ENCODE data around the gene TUBAL3.

Gene TUBAL3

GRCh38 chr10:5404208-5405041 lies at the start of gene TUBAL3:
Gene TUBAL3, minus strand, starts transcription at chr10:5404828. Its CDS starts 36 bp downstream, at chr10:5404792.
- no peak for DNase-seq (ENCODE audit: low spot score)

DNA sequence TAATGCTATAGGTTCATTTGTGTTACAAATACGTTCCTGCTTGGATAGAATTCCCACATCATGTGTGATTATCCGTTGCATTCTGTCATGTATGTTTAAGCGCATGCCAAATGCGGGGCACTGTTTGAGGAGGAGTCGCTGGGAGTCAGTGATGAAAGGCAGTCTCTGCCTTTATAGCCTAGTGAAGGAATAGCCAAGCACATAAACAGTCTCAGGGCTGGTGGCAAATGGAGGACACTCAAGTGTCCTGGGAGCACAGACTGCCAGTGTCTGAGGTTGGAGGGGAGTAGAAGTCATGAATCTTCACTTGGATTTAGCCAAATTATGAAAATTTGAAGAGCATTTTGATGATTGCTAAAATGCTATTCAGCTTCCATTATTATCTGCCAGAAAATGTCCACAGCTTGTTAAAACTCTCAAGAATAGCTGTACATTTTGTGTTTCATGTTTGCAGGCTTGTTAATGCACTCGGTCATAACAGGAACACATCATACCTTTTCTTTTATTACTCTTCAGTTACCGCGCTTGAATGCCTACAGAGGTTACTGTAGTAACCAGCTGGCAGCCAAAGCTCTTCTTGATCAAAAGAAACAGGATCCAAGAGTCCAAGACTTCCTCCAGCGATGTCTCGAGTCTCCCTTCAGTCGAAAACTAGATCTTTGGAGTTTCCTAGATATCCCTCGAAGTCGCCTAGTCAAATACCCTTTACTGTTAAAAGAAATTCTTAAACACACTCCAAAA lies 49.3 kb upstream of the TUBAL3 start:
- DNase-seq (ENCODE audit: low spot score), result no peak

GRCh38 chr10:5450605-5451384 lies 46.2 kb upstream of the TUBAL3 start:
- no peak for DNase-seq (ENCODE audit: low spot score)

GRCh38 chr10:5449823-5450222 lies 45.2 kb upstream of the TUBAL3 start:
- DNase-seq (ENCODE audit: low spot score), result no peak

- no peak for DNase-seq (ENCODE audit: low spot score)
These were observed 44.6 kb upstream of the TUBAL3 start for GRCh38 chr10:5449227-5449626.

GRCh38 chr10:5448333-5449001 lies 43.8 kb upstream of the TUBAL3 start:
- no peak for DNase-seq (ENCODE audit: low spot score)

DNA sequence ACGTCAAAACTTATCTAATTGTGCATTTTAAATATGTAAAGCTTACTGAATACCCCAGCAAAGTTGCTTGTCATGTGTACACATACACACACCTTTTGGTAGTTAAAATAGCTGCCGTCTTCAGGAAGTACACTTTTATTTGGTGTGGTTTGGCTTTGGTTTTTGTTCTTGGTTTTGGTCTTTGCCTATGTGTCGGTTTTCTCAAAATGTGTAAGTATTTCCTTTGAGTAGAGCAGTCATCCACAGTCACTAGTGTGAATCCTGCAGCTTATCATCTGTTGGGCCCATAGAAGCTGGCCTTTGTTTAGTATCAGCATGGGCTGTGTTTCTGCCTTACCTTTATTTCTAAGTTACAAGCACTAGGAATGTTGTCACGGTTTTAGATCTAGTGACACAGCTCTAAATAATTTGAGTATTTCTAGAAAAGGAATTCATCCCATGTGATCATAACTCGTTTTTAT lies 43.0 kb upstream of the TUBAL3 start:
- no peak for DNase-seq (ENCODE audit: low spot score)

DNA sequence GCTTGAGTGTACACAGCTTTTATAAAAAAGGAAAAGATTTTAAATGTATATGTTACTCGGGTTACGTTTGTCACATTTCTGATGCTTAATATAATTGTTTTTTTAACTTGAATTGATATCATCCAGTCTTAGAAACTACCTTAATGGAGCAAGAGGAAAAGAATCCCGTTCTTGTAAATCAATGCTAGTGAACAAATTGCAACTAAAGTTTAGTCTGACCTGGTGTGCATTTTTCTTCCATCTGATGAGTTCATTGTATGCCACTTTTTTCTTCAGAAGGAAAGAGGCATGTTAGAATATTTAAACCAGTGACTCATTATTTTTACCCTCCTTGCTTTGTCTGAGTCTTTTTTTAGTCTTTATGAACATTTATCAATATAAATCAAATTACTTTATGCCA lies 42.4 kb upstream of the TUBAL3 start:
- DNase-seq (ENCODE audit: low spot score), result no peak

- DNase-seq (ENCODE audit: low spot score), result peak; percentile 95
These were observed 41.8 kb upstream of the TUBAL3 start for GRCh38 chr10:5446390-5446926.

GRCh38 chr10:5445006-5445405 lies 40.4 kb upstream of the TUBAL3 start:
- DNase-seq (ENCODE audit: low spot score), result no peak

- DNase-seq (ENCODE audit: low spot score), result no peak
These were observed 38.8 kb upstream of the TUBAL3 start for GRCh38 chr10:5443429-5443828.

DNA sequence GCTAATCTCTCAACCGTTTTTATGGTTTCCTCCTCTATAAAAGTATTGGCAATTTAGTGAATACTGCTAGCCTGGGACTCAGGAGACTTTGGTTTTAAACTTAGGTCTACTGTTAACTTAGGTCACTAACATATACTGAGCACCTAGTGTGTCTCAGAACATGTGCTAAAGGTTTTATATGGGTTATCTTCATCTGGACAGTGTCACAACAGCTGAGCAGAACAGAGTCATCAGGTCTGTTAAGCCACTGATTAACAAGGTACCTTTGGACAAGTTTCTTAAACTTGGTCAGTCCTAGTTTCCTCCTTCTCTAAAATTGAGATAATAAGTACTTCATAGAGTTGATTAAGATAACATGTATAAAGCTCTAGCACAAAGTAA lies 38.4 kb upstream of the TUBAL3 start:
- no peak for DNase-seq (ENCODE audit: low spot score)

GRCh38 chr10:5442065-5442989 lies 37.7 kb upstream of the TUBAL3 start:
- DNase-seq (ENCODE audit: low spot score), result no peak

DNA sequence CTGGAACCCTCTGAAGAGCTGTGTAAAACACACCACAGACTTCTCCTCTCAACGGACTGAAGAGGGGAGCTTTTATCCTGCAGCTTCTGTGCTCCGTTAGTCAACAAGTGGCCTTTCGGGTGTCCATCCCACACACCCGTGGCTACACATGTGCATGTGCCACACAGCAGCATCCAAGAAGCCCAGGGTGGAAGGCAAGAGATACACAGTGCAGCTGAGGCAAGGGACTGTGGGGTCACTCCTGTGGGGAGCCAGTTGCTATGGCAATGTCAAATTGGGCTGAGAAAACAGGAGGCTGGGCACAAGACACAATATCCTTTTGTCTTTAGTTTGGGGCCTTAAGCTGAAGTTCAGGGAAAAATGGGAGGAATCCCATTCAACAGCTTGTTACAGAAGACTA lies 36.5 kb upstream of the TUBAL3 start:
- no peak for DNase-seq (ENCODE audit: low spot score)

- DNase-seq (ENCODE audit: low spot score), result no peak
These were observed 35.6 kb upstream of the TUBAL3 start for GRCh38 chr10:5440206-5440605.

DNA sequence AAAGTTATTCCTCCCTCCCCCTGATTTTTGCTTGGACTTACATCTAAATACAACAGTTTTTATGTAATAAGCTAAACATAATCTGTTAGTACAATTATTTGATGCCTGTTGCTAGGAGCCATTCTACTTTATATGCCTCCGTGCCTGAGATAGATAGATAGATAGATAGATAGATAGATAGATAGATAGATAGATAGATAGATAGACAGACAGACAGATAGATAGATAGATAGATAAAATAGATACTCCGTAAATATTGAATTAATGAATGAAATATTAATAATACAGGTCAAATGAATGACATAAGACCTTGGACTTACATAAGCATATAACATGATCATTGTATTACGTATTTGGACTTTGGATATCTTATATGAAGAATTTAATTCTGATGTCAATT lies 30.7 kb upstream of the TUBAL3 start:
- no peak for DNase-seq (ENCODE audit: low spot score)

GRCh38 chr10:5434017-5434753 lies 29.6 kb upstream of the TUBAL3 start:
- DNase-seq (ENCODE audit: low spot score), result no peak

- DNase-seq (ENCODE audit: low spot score), result no peak
These were observed 28.6 kb upstream of the TUBAL3 start for GRCh38 chr10:5433182-5433581.

GRCh38 chr10:5428133-5428532 lies 23.5 kb upstream of the TUBAL3 start:
- no peak for DNase-seq (ENCODE audit: low spot score)

- no peak for DNase-seq (ENCODE audit: low spot score)
These were observed 20.1 kb upstream of the TUBAL3 start for GRCh38 chr10:5424751-5425150.
